Measurements from ENCODE around the gene TTC39C.

TTC39C gene

DNA sequence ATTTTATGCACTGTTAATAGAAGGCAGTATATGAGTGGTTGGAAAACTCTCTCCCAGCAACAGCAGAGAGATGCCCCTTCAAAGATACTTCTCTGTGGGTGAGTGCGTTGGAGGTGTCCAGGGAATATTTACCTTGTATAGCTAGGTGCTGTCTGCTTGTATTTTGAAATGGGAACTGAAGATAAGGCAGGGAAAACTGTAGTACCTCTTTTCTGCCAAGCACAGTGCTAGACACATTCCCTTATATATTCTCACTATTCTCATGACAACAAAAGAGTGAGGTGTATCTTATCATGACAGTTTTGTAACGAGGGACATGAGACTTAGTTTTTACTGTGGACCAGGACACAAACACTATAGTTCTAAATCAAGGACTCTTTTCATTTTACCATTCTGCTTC lies 2.1 kb downstream of the TTC39C start:
- DNase-seq (ENCODE audit: low read depth), result no peak
- no peak overlapping the region for H3K4me3 ChIP-seq (ENCODE audit: control insufficient read depth, low read depth, low read length)
- TF ChIP-seq, protein P1, sequence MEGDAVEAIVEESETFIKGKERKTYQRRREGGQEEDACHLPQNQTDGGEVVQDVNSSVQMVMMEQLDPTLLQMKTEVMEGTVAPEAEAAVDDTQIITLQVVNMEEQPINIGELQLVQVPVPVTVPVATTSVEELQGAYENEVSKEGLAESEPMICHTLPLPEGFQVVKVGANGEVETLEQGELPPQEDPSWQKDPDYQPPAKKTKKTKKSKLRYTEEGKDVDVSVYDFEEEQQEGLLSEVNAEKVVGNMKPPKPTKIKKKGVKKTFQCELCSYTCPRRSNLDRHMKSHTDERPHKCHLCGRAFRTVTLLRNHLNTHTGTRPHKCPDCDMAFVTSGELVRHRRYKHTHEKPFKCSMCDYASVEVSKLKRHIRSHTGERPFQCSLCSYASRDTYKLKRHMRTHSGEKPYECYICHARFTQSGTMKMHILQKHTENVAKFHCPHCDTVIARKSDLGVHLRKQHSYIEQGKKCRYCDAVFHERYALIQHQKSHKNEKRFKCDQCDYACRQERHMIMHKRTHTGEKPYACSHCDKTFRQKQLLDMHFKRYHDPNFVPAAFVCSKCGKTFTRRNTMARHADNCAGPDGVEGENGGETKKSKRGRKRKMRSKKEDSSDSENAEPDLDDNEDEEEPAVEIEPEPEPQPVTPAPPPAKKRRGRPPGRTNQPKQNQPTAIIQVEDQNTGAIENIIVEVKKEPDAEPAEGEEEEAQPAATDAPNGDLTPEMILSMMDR (IDR thresholded peaks at IDR 0.05; ENCODE audit: control insufficient read depth, insufficient read depth, low read depth, low read length, missing control alignments), result peak; percentile 29

DNA sequence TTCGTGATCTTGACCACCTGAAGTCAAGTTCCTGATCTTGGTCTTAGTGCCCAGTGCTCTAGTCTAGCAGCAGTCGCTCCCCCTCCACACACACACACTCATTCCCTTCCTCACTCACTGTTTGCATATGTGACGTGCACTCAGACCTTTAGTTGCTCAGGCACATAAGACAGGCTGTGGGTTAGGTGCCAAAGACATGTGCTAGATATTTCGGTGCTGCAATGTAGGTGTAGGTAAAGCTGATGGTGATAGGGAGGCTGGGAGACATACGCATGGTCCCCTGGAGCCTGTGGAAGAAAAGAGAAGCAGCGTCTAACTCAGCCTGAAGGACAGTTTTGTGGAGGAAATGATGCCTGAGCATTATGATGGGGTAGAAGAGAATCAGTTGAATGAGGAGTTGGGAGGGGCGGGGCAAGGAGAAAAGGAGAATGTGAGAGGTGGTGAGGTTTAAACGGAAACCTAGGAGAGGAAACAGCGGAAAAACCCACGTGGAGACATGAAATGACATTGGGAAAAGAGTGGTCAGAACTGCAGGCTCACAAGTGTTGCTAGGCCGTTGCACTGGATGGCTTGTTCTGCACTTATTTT lies 3.8 kb downstream of the TTC39C start:
- H3K4me3 ChIP-seq (ENCODE audit: control insufficient read depth, low read depth, low read length), result no peak overlapping the region
- TF ChIP-seq, protein P1 (IDR thresholded peaks at IDR 0.05; ENCODE audit: control insufficient read depth, insufficient read depth, low read depth, low read length, missing control alignments), result no peak
- no peak for DNase-seq (ENCODE audit: low read depth)

DNA sequence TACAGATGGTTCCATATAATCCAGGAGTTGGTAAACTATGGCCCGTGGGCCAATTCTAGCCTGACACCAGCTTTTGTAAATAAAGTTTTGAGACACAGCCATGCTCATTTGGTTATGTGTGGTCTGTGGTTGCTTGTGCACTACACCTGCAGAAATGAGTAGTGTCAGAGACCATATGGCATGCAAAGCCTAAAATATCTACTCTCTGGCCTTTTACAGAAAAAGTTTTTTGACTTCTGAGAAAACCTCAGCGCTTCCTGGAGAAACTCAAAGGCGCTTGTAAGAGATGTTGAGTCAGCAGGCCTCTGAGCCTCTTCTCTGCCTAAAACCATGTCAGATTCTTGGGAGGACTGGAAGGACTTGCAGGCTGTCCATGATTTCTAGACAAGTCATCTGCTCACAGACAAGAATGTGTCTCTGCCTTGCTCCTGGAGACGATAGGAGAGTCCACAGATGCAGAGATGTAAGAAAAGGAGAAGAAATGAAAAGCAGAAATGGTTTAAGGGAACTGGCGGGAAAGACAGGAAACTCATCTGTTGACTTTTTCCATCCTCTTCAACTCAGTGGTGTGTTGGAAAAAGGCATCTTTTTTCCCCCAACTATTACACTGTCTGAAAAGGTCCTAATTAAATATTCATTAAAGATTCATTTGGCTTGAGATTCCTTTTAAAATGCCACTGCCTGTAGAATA lies 5.2 kb downstream of the TTC39C start:
- H3K4me3 ChIP-seq (ENCODE audit: control insufficient read depth, low read depth, low read length), result no peak overlapping the region
- TF ChIP-seq, protein P1 (IDR thresholded peaks at IDR 0.05; ENCODE audit: control insufficient read depth, insufficient read depth, low read depth, low read length, missing control alignments), result no peak
- DNase-seq (ENCODE audit: low read depth), result no peak

DNA sequence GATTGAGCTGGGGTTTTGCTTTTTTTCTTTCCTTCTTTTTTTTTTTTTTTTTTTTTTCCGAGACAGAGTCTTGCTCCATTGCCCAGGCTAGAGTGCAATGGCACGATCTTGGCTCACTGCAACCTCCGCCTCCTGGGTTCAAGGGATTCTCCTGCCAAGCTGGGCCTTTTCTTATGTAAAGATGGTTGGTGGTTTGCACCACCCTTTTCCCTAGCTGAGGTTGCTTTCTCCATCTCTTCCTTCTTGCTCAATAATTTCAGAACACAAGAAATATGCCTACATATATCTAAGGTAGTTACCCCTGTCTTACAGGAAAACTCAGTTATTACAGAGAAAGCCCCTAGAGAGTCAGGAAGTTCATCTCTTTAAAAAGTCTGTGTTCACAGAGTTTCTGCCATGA lies 7.0 kb downstream of the TTC39C start:
- TF ChIP-seq, protein P1 (IDR thresholded peaks at IDR 0.05; ENCODE audit: control insufficient read depth, insufficient read depth, low read depth, low read length, missing control alignments), result no peak
- no peak for DNase-seq (ENCODE audit: low read depth)
- no peak overlapping the region for H3K4me3 ChIP-seq (ENCODE audit: control insufficient read depth, low read depth, low read length)

DNA sequence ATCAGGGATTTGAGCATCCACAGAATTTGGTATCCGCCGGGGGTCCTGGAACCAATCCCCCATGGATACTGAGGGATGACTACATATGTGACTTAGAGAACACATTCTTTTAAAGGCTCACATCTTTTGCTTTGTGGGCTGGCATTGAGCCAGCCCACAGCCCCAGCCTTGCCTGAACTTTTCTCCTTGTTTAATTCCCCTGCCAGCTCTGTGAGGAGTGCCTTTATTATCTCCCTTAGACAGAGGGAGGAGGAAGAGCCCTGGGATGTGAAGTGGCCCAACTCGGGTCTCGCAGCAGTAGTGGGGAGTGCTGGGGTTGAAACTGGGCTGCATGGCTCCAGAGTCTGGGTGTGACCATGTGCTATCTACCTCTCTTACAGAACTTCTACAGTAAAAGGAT lies 7.6 kb downstream of the TTC39C start:
- DNase-seq (ENCODE audit: low read depth), result no peak
- H3K4me3 ChIP-seq (ENCODE audit: control insufficient read depth, low read depth, low read length), result no peak overlapping the region
- TF ChIP-seq, protein P1 (IDR thresholded peaks at IDR 0.05; ENCODE audit: control insufficient read depth, insufficient read depth, low read depth, low read length, missing control alignments), result no peak

DNA sequence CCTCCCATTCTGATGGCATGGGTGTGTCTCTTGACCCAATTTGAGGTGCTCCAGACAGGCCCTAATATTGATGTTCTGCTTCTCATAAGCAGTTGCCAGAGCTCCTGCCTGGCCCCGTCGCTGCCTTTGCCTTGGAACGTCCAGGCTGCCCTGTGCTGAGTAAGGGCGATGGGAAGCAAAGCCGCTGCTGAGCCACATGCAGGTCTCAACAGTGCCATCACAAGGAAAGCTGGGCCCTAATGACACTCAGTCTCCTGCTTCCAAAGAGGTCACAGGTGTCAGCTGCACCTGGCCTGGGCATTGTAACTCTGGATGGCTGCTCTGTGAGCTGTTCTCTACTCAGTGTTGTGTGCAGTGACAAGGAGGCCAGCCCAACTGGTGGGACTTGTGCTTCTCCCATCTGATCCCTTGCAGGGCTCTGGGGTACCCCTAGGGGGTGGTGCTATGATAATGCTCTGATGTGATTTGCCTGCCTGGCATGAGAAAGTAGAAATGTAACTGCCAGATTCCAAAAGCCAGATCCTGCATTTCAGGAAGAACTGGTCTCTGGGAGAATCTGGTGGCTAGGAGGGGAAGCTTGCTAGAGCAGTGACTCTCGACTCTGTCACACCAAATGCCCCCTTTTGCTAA lies 8.7 kb downstream of the TTC39C start:
- TF ChIP-seq, protein P1 (IDR thresholded peaks at IDR 0.05; ENCODE audit: control insufficient read depth, insufficient read depth, low read depth, low read length, missing control alignments), result no peak
- no peak overlapping the region for H3K4me3 ChIP-seq (ENCODE audit: control insufficient read depth, low read depth, low read length)
- DNase-seq (ENCODE audit: low read depth), result no peak
